Measurements from ENCODE around the gene CD24. TPM values are rescaled to one million over a fixed set of nuclear protein-coding genes. Genes with fewer than 3 reads are reported as not detected.

The CD24 gene
- total RNA-seq, 1 donor from 2014 or later, result 6.4 TPM

Other genes starting within 250 kb of the CD24 start
- gene MTRES1, start 53.5 kb upstream of the CD24 start, total RNA-seq, result 15.1 and 17.6 TPM in 2 replicates
- gene BEND3, start 140.8 kb upstream of the CD24 start, total RNA-seq, result 3.2 and 4.6 TPM in 2 replicates